K562 (cell line): Measurements from ENCODE around the gene DNAH9. TPM values are rescaled to one million over a fixed set of nuclear protein-coding genes. Genes with fewer than 3 reads are reported as not detected.

ENCODE experiments used
- ATAC-seq: fragments of 200-7000 bp; cut with Tn5 transposase; 3 replicates; pipeline ENCODE4 v1.9.1; 2020; ENCODE audit warnings: moderate library complexity
- BruUV-seq: library from RNA; stranded (reverse); fragments of 400-500 nt; replicated peaks from 2 replicates; lab custom pipeline; 2021; lab: Mats Ljungman, UMichigan
- CTCF ChIA-PET: fragments of 300-600 bp; formaldehyde crosslinking; extraction: SDS; loops from one replicate; lab custom pipeline; 2021; ENCODE audit warnings: low intra/inter-chr PET ratio; lab: Yijun Ruan, JAX
- POLR2A ChIA-PET: fragments of 300-600, 350-650 bp; sonication (Branson Sonifier 250); formaldehyde crosslinking; extraction: SDS; loops from one replicate; lab custom pipeline; 2021; ENCODE audit warnings: antibody characterized with exemption, inconsistent platforms; lab: Yijun Ruan, JAX
- DNase-seq, 4 experiments: peaks; one replicate each; pipeline versions ENCODE4 v3.0.0 to v3.0.0-alpha.2; 2011 to 2018; ENCODE audit warnings: low spot score in 3 of 4, mixed read lengths in 3 of 4; ENCODE audit errors: extremely low read depth in 1 of 4
- FAIRE-seq: peaks from 2 replicates; lab custom pipeline; 2011; peaks lifted over from hg19 to GRCh38; lab: Jason Lieb, UNC
- H2AFZ ChIP-seq: 2 replicates; pipeline ENCODE4 v1.6.0; 2011; ENCODE audit warnings: low read depth, low read length, control low read depth, inconsistent platforms
- H3K27ac ChIP-seq: fragments of 200-600 bp; 3 replicates; pipeline ENCODE4 v1.8.0; 2011; ENCODE audit warnings: low read depth, mild to moderate bottlenecking, control low read depth, inconsistent platforms, low read length, moderate library complexity, mixed read lengths; ENCODE audit errors: extremely low read depth
- H3K27me3 ChIP-seq, 2 experiments: fragments of 300-600 bp in 1 of 2; 2 replicates in 1 of 2; 3 replicates in 1 of 2; pipeline versions ENCODE4 v1.6.0 to v1.8.0; 2011; ENCODE audit warnings: inconsistent platforms in 2 of 2, low read length in 2 of 2, mild to moderate bottlenecking in 1 of 2, mixed read lengths in 1 of 2, moderate library complexity in 1 of 2; ENCODE audit not compliant: control insufficient read depth in 2 of 2, insufficient read depth in 2 of 2
- H3K36me3 ChIP-seq: fragments of 300-600 bp; 3 replicates; pipeline ENCODE4 v1.8.0; 2011; ENCODE audit warnings: mild to moderate bottlenecking, low read length, inconsistent platforms; ENCODE audit not compliant: control insufficient read depth, insufficient read depth
- H3K4me1 ChIP-seq, 2 experiments: fragments of 200-600 bp in 1 of 2; replicated peaks in 1 of 2; 2 replicates in 1 of 2; 3 replicates in 1 of 2; pipeline versions ENCODE4 v1.5.1 to v1.8.0; 2011; ENCODE audit warnings: inconsistent platforms in 2 of 2, low read length in 2 of 2, mild to moderate bottlenecking in 1 of 2, mixed read lengths in 1 of 2, moderate library complexity in 1 of 2; ENCODE audit not compliant: control insufficient read depth in 2 of 2, insufficient read depth in 2 of 2
- H3K4me2 ChIP-seq: 2 replicates; pipeline ENCODE4 v1.6.1; 2011; ENCODE audit warnings: low read length, control low read depth, inconsistent platforms, mixed read lengths; ENCODE audit not compliant: insufficient read depth
- H3K4me3 ChIP-seq: fragments of 200-600 bp; sonication (generic), shearing (Covaris generic); 2 replicates; pipeline ENCODE4 v1.5.1; 2016; ENCODE audit warnings: control low read depth, inconsistent platforms
- H3K79me2 ChIP-seq: fragments of 200-600 bp; 3 replicates; pipeline ENCODE4 v1.8.0; 2011; ENCODE audit warnings: low read length, inconsistent platforms; ENCODE audit not compliant: control insufficient read depth, insufficient read depth
- H3K9ac ChIP-seq, 2 experiments: 2 replicates each; pipeline versions ENCODE4 v1.6.0 to v1.6.1; 2011; ENCODE audit warnings: low read depth in 2 of 2, low read length in 2 of 2, control low read depth in 1 of 2, inconsistent platforms in 1 of 2, mild to moderate bottlenecking in 1 of 2, mixed read lengths in 1 of 2; ENCODE audit not compliant: insufficient read depth in 1 of 2
- H3K9me1 ChIP-seq: one replicate; pipeline ENCODE4 v1.6.0; 2011; ENCODE audit warnings: inconsistent platforms, mild to moderate bottlenecking, low read length, moderate library complexity; ENCODE audit not compliant: control insufficient read depth, insufficient read depth
- H3K9me3 ChIP-seq: replicated peaks from 2 replicates; pipeline ENCODE4 v1.5.1; 2011; ENCODE audit warnings: low read depth, low read length, inconsistent platforms; ENCODE audit not compliant: control insufficient read depth, insufficient read depth
- H4K20me1 ChIP-seq: replicated peaks from 2 replicates; pipeline ENCODE4 v1.6.1; 2011; ENCODE audit warnings: low read length, inconsistent platforms, mixed read lengths; ENCODE audit not compliant: control insufficient read depth, insufficient read depth
- ARID2 ChIP-seq: fragments of 450-650 bp; IDR thresholded peaks from 2 replicates; pipeline ENCODE4 v1.6.1; 2017; ENCODE audit warnings: antibody characterized with exemption, mild to moderate bottlenecking
- CGGBP1 ChIP-seq: fragments of 250-450 bp; sonication (Bioruptor Pico); IDR thresholded peaks from 2 replicates; pipeline ENCODE4 v1.9.0; 2021; ENCODE audit warnings: mild to moderate bottlenecking
- FOXM1 ChIP-seq, 2 experiments: fragments of 450-650 bp in 1 of 2; sonication (generic) in 1 of 2; formaldehyde crosslinking in 1 of 2; IDR thresholded peaks; 2 replicates each; pipeline versions ENCODE4 v1.6.1 to v1.9.0; 2017 to 2022; ENCODE audit warnings: low read depth in 2 of 2, mild to moderate bottlenecking in 2 of 2, missing genetic modification reagents in 1 of 2, moderate library complexity in 1 of 2
- GABPB1 ChIP-seq: sonication (generic); formaldehyde crosslinking; IDR thresholded peaks from 2 replicates; pipeline ENCODE4 v1.8.0; 2022; ENCODE audit warnings: mild to moderate bottlenecking, missing genetic modification reagents
- GTF2A2 ChIP-seq: IDR thresholded peaks from 2 replicates; pipeline ENCODE4 v1.6.1; 2016; ENCODE audit warnings: mild to moderate bottlenecking, missing genetic modification characterization, missing compliant biosample characterization
- GTF2E2 ChIP-seq: fragments of 200-800 bp; sonication (Bioruptor generic); IDR thresholded peaks from 2 replicates; pipeline ENCODE4 v1.6.1; 2016; ENCODE audit warnings: missing genetic modification characterization, missing compliant biosample characterization
- GTF3C2 ChIP-seq: IDR thresholded peaks from 3 replicates; pipeline ENCODE4 v1.6.1; 2011; ENCODE audit warnings: borderline replicate concordance, mild to moderate bottlenecking, moderate library complexity; ENCODE audit not compliant: insufficient read length; ENCODE audit errors: extremely low read depth
- HDAC1 ChIP-seq, 2 experiments: fragments of 450-650 bp; IDR thresholded peaks; 2 replicates each; pipeline ENCODE4 v1.6.1; 2016 to 2017; ENCODE audit warnings: inconsistent platforms in 1 of 2, mild to moderate bottlenecking in 1 of 2, moderate library complexity in 1 of 2
- MCM2 ChIP-seq: fragments of 450-650 bp; IDR thresholded peaks from 2 replicates; pipeline ENCODE4 v1.6.1; 2017; ENCODE audit warnings: low read depth, mild to moderate bottlenecking
- MIER1 ChIP-seq: fragments of 450-650 bp; IDR thresholded peaks from 2 replicates; pipeline ENCODE4 v1.6.1; 2016; ENCODE audit warnings: antibody characterized with exemption, mild to moderate bottlenecking, low read depth
- NCOA1 ChIP-seq: fragments of 450-650 bp; IDR thresholded peaks from 2 replicates; pipeline ENCODE4 v1.6.1; 2016; ENCODE audit warnings: low read depth
- SAP30 ChIP-seq: fragments of 200-600 bp; sonication (generic); IDR thresholded peaks from 2 replicates; pipeline ENCODE4 v1.6.1; 2012; ENCODE audit warnings: borderline replicate concordance, low read depth, mild to moderate bottlenecking, moderate library complexity, low read length, control low read depth, inconsistent platforms; ENCODE audit not compliant: insufficient read depth, poor library complexity, severe bottlenecking
- STAT5B ChIP-seq: fragments of 250-450 bp; sonication (Bioruptor Pico); IDR thresholded peaks from 2 replicates; pipeline ENCODE4 v1.8.0; 2021; ENCODE audit warnings: mild to moderate bottlenecking, inconsistent platforms
- TRIM28 ChIP-seq: fragments of 450-650 bp; IDR thresholded peaks from 2 replicates; pipeline ENCODE4 v1.6.1; 2017
- ZBTB33 ChIP-seq: sonication (generic); formaldehyde crosslinking; IDR thresholded peaks from 2 replicates; pipeline ENCODE4 v1.8.1; 2023; ENCODE audit warnings: mild to moderate bottlenecking, missing genetic modification reagents
- ZBTB9 ChIP-seq: fragments of 450-650 bp; formaldehyde crosslinking; IDR thresholded peaks from 2 replicates; pipeline ENCODE4 v1.4.0; 2020; ENCODE audit warnings: mild to moderate bottlenecking, moderate library complexity
- WGBS: fragments of 100-300 bp; shearing (Covaris generic); methylation state at CpG from one replicate; pipeline ENCODE4 v1.1.6; 2016; ENCODE audit warnings: low coverage, mixed read lengths; ENCODE audit not compliant: insufficient coverage; ENCODE audit errors: missing lambda C conversion rate; 5-methylcytosine and 5-hydroxymethylcytosine counted together
- in situ Hi-C: fragments of 300-500 bp; cut with MboI; formaldehyde crosslinking; loops from 4 replicates; pipeline ENCODE4 v1.15.0; 2018; ENCODE audit warnings: inconsistent platforms, mixed read lengths
- intact Hi-C: fragments of 100-400 bp; cut with micrococcal nuclease; formaldehyde crosslinking; loops from 2 replicates; pipeline ENCODE4 v1.14.2; 2022
- polyA plus RNA-seq, 8 experiments: library from polyadenylated mRNA; depleted of rRNA in 4 of 8; stranded (reverse) in 5 of 8; unstranded in 3 of 8; fragments of >200 nt; fragmentation: Nextera tagmentation in 2 of 8; fragmentation: Illumina TruSeq in 1 of 8; extraction: Ambion mirVana in 2 of 8; extraction: Trizol in 1 of 8; gene quantifications; 2 replicates each; pipeline versions ENCODE4 v1.2.1 to v1.2.3, GENCODE V29; 2011 to 2014; ENCODE audit warnings: inconsistent platforms in 1 of 8, missing spikeins in 1 of 8
- total RNA-seq, 7 experiments: library from RNA; depleted of rRNA in 6 of 7; stranded (reverse); fragments of >200 nt in 6 of 7; fragmentation: Illumina TruSeq in 2 of 7; extraction: Trizol in 2 of 7; gene quantifications; 2 replicates each; pipeline versions ENCODE4 v1.2.1 to v1.2.3, GENCODE V29; 2011 to 2021; ENCODE audit warnings: low replicate concordance in 1 of 7

DNAH9 gene
- total and polyA plus RNA-seq, 9 of the 15 experiments (the other 6 are each of a cell fraction or from before 2014, with no cell fraction given): not detected

- Histone ChIP-seq H3K79me2 (no peaks in the 10 kb centered on the region), H3K27ac (no peak overlapping the region), H2AFZ (no peak overlapping the region), H3K4me2 (no peak overlapping the region), H3K36me3 (no peaks in the 10 kb centered on the region), H3K9ac (no peak overlapping the region), H3K4me1 (no peaks in the 10 kb centered on the region), H3K9me3 (no peaks in the 10 kb centered on the region), H3K4me3 (no peak overlapping the region), H4K20me1 (no peaks in the 10 kb centered on the region), H3K9me1 (no peaks in the 10 kb centered on the region), H3K27me3 (no peaks in the 10 kb centered on the region)
- in situ Hi-C loops: no loop called here
- no TSS peak for BruUV-seq
- no peak for FAIRE-seq
- ChIA-PET CTCF (no interaction called here), POLR2A (no interaction called here)
- TF ChIP-seq CGGBP1 (CRISPR knock-in tag): no peak
- TF ChIP-seq MCM2: no peak
- TF ChIP-seq FOXM1 (IDR thresholded peaks at IDR 0.05; ENCODE audit: low read depth): no peak
- TF ChIP-seq FOXM1 (CRISPR knock-in tag; IDR thresholded peaks at IDR 0.05; ENCODE audit: low read depth): no peak
- TF ChIP-seq GTF2A2 (tag): no peak
- TF ChIP-seq HDAC1 (IDR thresholded peaks at IDR 0.05): no peak
- no peak for TF ChIP-seq SAP30
- no peak for TF ChIP-seq GTF2E2 (tag)
- no peak for TF ChIP-seq GABPB1 (CRISPR knock-in tag)
- TF ChIP-seq ZBTB9: no peak
- TF ChIP-seq STAT5B (CRISPR knock-in tag): no peak
- TF ChIP-seq TRIM28: no peak
- TF ChIP-seq MIER1: no peak
- no peak for TF ChIP-seq NCOA1
- no peak for TF ChIP-seq GTF3C2
- no peak for TF ChIP-seq ARID2
- TF ChIP-seq ZBTB33: no peak
- ATAC-seq: no peak
- DNase-seq: no peak
- intact Hi-C loops: loop anchor here (5.0 kb wide), 1 partner anchor 763 kb away; no protein-coding TSS in a partner anchor
- 0% methylated on average over 1 of the region's 2 CpGs for WGBS
Measured at GRCh38 chr17:11640463-11640814, 42.2 kb downstream of the DNAH9 start.
